Endodermal cell (in vitro differentiated cells): ENCODE data around the gene TRIO. TPM values are rescaled to one million over a fixed set of nuclear protein-coding genes. Genes with fewer than 3 reads are reported as not detected.

Experiments used
- DNase-seq: peaks from one replicate; pipeline ENCODE4 v3.0.0-alpha.2; 2017
- H3K27ac ChIP-seq: 2 replicates; pipeline ENCODE4 v1.5.1; 2013; ENCODE audit warnings: mild to moderate bottlenecking, low read depth, low read length, moderate library complexity
- H3K27me3 ChIP-seq: 2 replicates; pipeline ENCODE4 v1.6.1; 2013; ENCODE audit warnings: mild to moderate bottlenecking, low read length, moderate library complexity; ENCODE audit not compliant: insufficient read depth, control insufficient read depth, poor library complexity, severe bottlenecking
- H3K36me3 ChIP-seq: 2 replicates; pipeline ENCODE4 v1.7.0; 2013; ENCODE audit warnings: mild to moderate bottlenecking, low read length, moderate library complexity; ENCODE audit not compliant: control insufficient read depth, insufficient read depth
- H3K4me1 ChIP-seq: one replicate; pipeline ENCODE4 v1.7.0; 2013; ENCODE audit warnings: low read length; ENCODE audit not compliant: control insufficient read depth, insufficient read depth
- H3K4me3 ChIP-seq: 2 replicates; pipeline ENCODE4 v1.5.1; 2013; ENCODE audit warnings: mild to moderate bottlenecking, low read length, moderate library complexity
- H3K9ac ChIP-seq: 2 replicates; pipeline ENCODE4 v1.6.1; 2013; ENCODE audit warnings: mild to moderate bottlenecking, low read length, moderate library complexity; ENCODE audit not compliant: poor library complexity, severe bottlenecking; ENCODE audit errors: extremely low read depth
- H3K9me3 ChIP-seq: 2 replicates; pipeline ENCODE4 v1.6.1; 2013; ENCODE audit warnings: mild to moderate bottlenecking, low read length, moderate library complexity; ENCODE audit not compliant: control insufficient read depth
- H3K27ac Mint-ChIP-seq: 2 replicates; pipeline ENCODE4 v1.8.0; 2020; ENCODE audit warnings: mixed read lengths
- H3K27me3 Mint-ChIP-seq: 2 replicates; pipeline ENCODE4 v1.8.0; 2021; ENCODE audit warnings: mild to moderate bottlenecking, mixed read lengths; ENCODE audit not compliant: insufficient read depth
- H3K36me3 Mint-ChIP-seq: 2 replicates; pipeline ENCODE4 v1.8.0; 2020; ENCODE audit warnings: low read depth, mixed read lengths
- H3K4me1 Mint-ChIP-seq: 2 replicates; pipeline ENCODE4 v1.8.0; 2020; ENCODE audit warnings: mixed read lengths
- H3K4me3 Mint-ChIP-seq: 2 replicates; pipeline ENCODE4 v1.8.0; 2020; ENCODE audit warnings: mild to moderate bottlenecking, moderate library complexity, mixed read lengths
- H3K9me3 Mint-ChIP-seq: 2 replicates; pipeline ENCODE4 v1.8.0; 2020; ENCODE audit warnings: mild to moderate bottlenecking, mixed read lengths
- WGBS, 2 experiments: methylation state at CpG; one replicate each; pipeline versions ENCODE4 v1.1.5 to v1.1.7; 2013; ENCODE audit warnings: missing lambda C conversion rate in 2 of 2, mixed read lengths in 1 of 2; ENCODE audit not compliant: insufficient coverage in 1 of 2, insufficient read length in 1 of 2; 5-methylcytosine and 5-hydroxymethylcytosine counted together
- total RNA-seq, 2 donors: library from RNA; stranded (reverse); fragmentation: NEBNext Ultra II Directional in 1 of 2; extraction: Animal tissue kit (Norgen Biotek cat#: 25700) in 1 of 2; gene quantifications; 2 replicates in 1 of 2; 3 replicates in 1 of 2; pipeline ENCODE4 v1.2.1, GENCODE V29; 2021
- TF ChIP-seq, protein P1 (sequence below): fragments of 200-600 bp; sonication (generic); conservative IDR thresholded peaks from 2 replicates; pipeline ENCODE4 v1.5.0; 2021; ENCODE audit warnings: antibody characterized with exemption, mild to moderate bottlenecking

TRIO gene
- total RNA-seq, 2 donors from 2014 or later: 88.3 to 109 TPM

DNA sequence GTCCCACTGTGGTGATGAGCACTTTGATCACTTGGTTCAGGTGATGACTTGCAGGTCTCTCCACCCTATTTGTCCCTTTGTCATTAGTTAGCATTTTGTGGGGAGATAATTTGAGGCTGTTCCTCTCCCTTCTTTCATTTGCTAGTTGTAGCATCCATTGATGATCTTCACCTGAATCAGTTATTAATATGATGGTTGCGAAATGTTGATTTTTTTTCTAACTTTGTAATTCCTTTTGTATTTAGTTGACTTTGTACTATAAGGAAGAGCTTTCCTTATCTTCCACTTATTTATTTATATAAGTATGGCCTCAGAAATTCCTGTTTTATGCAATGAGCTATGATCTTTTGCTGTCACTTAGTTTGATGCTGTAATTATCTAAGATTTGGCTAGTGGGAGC lies 12.6 kb downstream of the TRIO start:
- H3K27ac ChIP-seq: no peak overlapping the region
- H3K9me3 Mint-ChIP-seq: no peaks in the 10 kb centered on the region
- no CpG with 5 or more reads among the region's 1 CpG for WGBS, 2 experiments
- no peaks in the 10 kb centered on the region for H3K27me3 ChIP-seq
- H3K27me3 Mint-ChIP-seq: no peaks in the 10 kb centered on the region
- H3K36me3 Mint-ChIP-seq: no peaks in the 10 kb centered on the region
- no peak overlapping the region for H3K4me3 ChIP-seq
- TF ChIP-seq, protein P1, sequence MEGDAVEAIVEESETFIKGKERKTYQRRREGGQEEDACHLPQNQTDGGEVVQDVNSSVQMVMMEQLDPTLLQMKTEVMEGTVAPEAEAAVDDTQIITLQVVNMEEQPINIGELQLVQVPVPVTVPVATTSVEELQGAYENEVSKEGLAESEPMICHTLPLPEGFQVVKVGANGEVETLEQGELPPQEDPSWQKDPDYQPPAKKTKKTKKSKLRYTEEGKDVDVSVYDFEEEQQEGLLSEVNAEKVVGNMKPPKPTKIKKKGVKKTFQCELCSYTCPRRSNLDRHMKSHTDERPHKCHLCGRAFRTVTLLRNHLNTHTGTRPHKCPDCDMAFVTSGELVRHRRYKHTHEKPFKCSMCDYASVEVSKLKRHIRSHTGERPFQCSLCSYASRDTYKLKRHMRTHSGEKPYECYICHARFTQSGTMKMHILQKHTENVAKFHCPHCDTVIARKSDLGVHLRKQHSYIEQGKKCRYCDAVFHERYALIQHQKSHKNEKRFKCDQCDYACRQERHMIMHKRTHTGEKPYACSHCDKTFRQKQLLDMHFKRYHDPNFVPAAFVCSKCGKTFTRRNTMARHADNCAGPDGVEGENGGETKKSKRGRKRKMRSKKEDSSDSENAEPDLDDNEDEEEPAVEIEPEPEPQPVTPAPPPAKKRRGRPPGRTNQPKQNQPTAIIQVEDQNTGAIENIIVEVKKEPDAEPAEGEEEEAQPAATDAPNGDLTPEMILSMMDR: no peak
- H3K27ac Mint-ChIP-seq: no peak overlapping the region
- peaks cover 14% of the 10 kb centered on the region for H3K4me1 ChIP-seq
- peaks cover 26% of the 10 kb centered on the region for H3K4me1 Mint-ChIP-seq
- no peak for DNase-seq
- no peaks in the 10 kb centered on the region for H3K36me3 ChIP-seq
- H3K4me3 Mint-ChIP-seq: no peak overlapping the region
- H3K9ac ChIP-seq: no peak overlapping the region
- H3K9me3 ChIP-seq: no peaks in the 10 kb centered on the region

GRCh38 chr5:14156290-14156649 lies 13.1 kb downstream of the TRIO start:
- Histone ChIP-seq H3K4me3 (no peak overlapping the region), H3K27ac (no peak overlapping the region), H3K36me3 (no peaks in the 10 kb centered on the region), H3K27me3 (no peaks in the 10 kb centered on the region), H3K9me3 (no peaks in the 10 kb centered on the region), H3K4me1 (peaks cover 14% of the 10 kb centered on the region), H3K9ac (no peak overlapping the region)
- DNase-seq: no peak
- Mint-ChIP-seq H3K27me3 (no peaks in the 10 kb centered on the region), H3K27ac (no peak overlapping the region), H3K4me3 (no peak overlapping the region), H3K36me3 (no peaks in the 10 kb centered on the region), H3K4me1 (peaks cover 26% of the 10 kb centered on the region), H3K9me3 (no peaks in the 10 kb centered on the region)
- WGBS, 2 experiments: 46 to 68% methylated on average over 3 to 5 of the region's 6 CpGs
- TF ChIP-seq, protein P1: no peak

GRCh38 chr5:14156650-14157492 lies 13.7 kb downstream of the TRIO start:
- Mint-ChIP-seq H3K27me3 (no peaks in the 10 kb centered on the region), H3K9me3 (no peaks in the 10 kb centered on the region), H3K36me3 (no peaks in the 10 kb centered on the region), H3K4me3 (no peak overlapping the region), H3K4me1 (peaks cover 22% of the 10 kb centered on the region), H3K27ac (no peak overlapping the region)
- WGBS, 2 experiments: 54 to 71% methylated on average over 3 to 8 of the region's 8 CpGs
- Histone ChIP-seq H3K27ac (peak overlapping the region; percentile 25), H3K4me3 (no peak overlapping the region), H3K9ac (no peak overlapping the region), H3K36me3 (no peaks in the 10 kb centered on the region), H3K9me3 (no peaks in the 10 kb centered on the region), H3K4me1 (peaks cover 14% of the 10 kb centered on the region), H3K27me3 (no peaks in the 10 kb centered on the region)
- TF ChIP-seq, protein P1: no peak
- no peak for DNase-seq
